Suprapubic skin (tissue), 3 donors: ENCODE data around the gene NRP1.

ENCODE experiments used
- POLR2AphosphoS5 ChIP-seq, 3 donors: sonication (generic); formaldehyde crosslinking; IDR thresholded peaks; one replicate each; pipeline ENCODE4 v1.6.1; 2017; ENCODE audit warnings: antibody characterized with exemption in 3 of 3
- TF ChIP-seq, protein P1 (sequence below), 2 donors: fragments of 200-600 bp in 1 of 2; fragments of 450-650 bp in 1 of 2; sonication (generic) in 1 of 2; IDR thresholded peaks; one replicate each; pipeline ENCODE4 v1.5.1; 2016 to 2019; ENCODE audit warnings: antibody characterized with exemption in 2 of 2, mild to moderate bottlenecking in 1 of 2, moderate library complexity in 1 of 2

GRCh38 chr10:33157103-33157502, 177.4 kb downstream of the NRP1 start:
- no peak for TF ChIP-seq POLR2AphosphoS5 (IDR thresholded peaks at IDR 0.05)
- TF ChIP-seq, protein P1, sequence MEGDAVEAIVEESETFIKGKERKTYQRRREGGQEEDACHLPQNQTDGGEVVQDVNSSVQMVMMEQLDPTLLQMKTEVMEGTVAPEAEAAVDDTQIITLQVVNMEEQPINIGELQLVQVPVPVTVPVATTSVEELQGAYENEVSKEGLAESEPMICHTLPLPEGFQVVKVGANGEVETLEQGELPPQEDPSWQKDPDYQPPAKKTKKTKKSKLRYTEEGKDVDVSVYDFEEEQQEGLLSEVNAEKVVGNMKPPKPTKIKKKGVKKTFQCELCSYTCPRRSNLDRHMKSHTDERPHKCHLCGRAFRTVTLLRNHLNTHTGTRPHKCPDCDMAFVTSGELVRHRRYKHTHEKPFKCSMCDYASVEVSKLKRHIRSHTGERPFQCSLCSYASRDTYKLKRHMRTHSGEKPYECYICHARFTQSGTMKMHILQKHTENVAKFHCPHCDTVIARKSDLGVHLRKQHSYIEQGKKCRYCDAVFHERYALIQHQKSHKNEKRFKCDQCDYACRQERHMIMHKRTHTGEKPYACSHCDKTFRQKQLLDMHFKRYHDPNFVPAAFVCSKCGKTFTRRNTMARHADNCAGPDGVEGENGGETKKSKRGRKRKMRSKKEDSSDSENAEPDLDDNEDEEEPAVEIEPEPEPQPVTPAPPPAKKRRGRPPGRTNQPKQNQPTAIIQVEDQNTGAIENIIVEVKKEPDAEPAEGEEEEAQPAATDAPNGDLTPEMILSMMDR (IDR thresholded peaks at IDR 0.05) = no peak
